DND-41 (cell line): Measurements from ENCODE around the gene ESYT2.

Experiments used
- ATAC-seq: fragments of 200-7000 bp; cut with Tn5 transposase; 3 replicates; pipeline ENCODE4 v1.9.1; 2021; ENCODE audit warnings: low read depth; ENCODE audit not compliant: insufficient read depth
- DNase-seq: peaks from one replicate; pipeline ENCODE4 v3.0.0-alpha.2; 2020
- H2AFZ ChIP-seq: 2 replicates; pipeline ENCODE4 v1.6.0; 2012; ENCODE audit warnings: low read depth, low read length
- H3K27ac ChIP-seq: 2 replicates; pipeline ENCODE4 v1.5.1; 2012; ENCODE audit warnings: low read length, inconsistent platforms
- H3K27me3 ChIP-seq: fragments of 200-600 bp; sonication (generic); 2 replicates; pipeline ENCODE4 v1.6.0; 2012; ENCODE audit warnings: low read length, mild to moderate bottlenecking, inconsistent platforms; ENCODE audit not compliant: insufficient read depth, poor library complexity
- H3K36me3 ChIP-seq: 2 replicates; pipeline ENCODE4 v1.5.1; 2012; ENCODE audit warnings: low read length, inconsistent platforms; ENCODE audit not compliant: insufficient read depth
- H3K4me1 ChIP-seq: 2 replicates; pipeline ENCODE4 v1.5.1; 2012; ENCODE audit warnings: mild to moderate bottlenecking, low read length; ENCODE audit not compliant: insufficient read depth
- H3K4me2 ChIP-seq: 2 replicates; pipeline ENCODE4 v1.6.0; 2012; ENCODE audit warnings: mild to moderate bottlenecking, moderate library complexity, low read length, inconsistent platforms; ENCODE audit not compliant: insufficient read depth
- H3K4me3 ChIP-seq, 2 experiments: fragments of 200-600 bp in 1 of 2; shearing (Covaris generic) in 1 of 2; 2 replicates each; pipeline ENCODE4 v1.5.1; 2012 to 2016; ENCODE audit warnings: inconsistent platforms in 2 of 2, low read length in 2 of 2, mild to moderate bottlenecking in 2 of 2, low read depth in 1 of 2, moderate library complexity in 1 of 2
- H3K79me2 ChIP-seq: 2 replicates; pipeline ENCODE4 v1.6.0; 2012; ENCODE audit warnings: low read length, inconsistent platforms; ENCODE audit not compliant: insufficient read depth
- H3K9ac ChIP-seq: 2 replicates; pipeline ENCODE4 v1.6.0; 2012; ENCODE audit warnings: low read depth, mild to moderate bottlenecking, inconsistent platforms, low read length, moderate library complexity
- H3K9me3 ChIP-seq: 2 replicates; pipeline ENCODE4 v1.5.1; 2012; ENCODE audit warnings: low read length, moderate library complexity, mild to moderate bottlenecking, inconsistent platforms; ENCODE audit not compliant: insufficient read depth, severe bottlenecking
- H4K20me1 ChIP-seq: 2 replicates; pipeline ENCODE4 v1.6.0; 2012; ENCODE audit warnings: low read length; ENCODE audit not compliant: insufficient read depth
- CTCF ChIP-seq: IDR thresholded peaks from 2 replicates; pipeline ENCODE4 v1.5.1; 2012; ENCODE audit warnings: borderline replicate concordance, low read length, moderate library complexity, mild to moderate bottlenecking; ENCODE audit not compliant: poor library complexity, severe bottlenecking; ENCODE audit errors: extremely low read depth
- EZH2 ChIP-seq: IDR thresholded peaks from 3 replicates; pipeline ENCODE4 v1.6.1; 2012; ENCODE audit warnings: borderline replicate concordance, low read depth, mild to moderate bottlenecking, moderate library complexity, low read length, inconsistent platforms; ENCODE audit not compliant: severe bottlenecking

Gene ESYT2

GRCh38 chr7:158735935-158736334, 93.4 kb downstream of the ESYT2 start:
- Histone ChIP-seq H2AFZ (no peak overlapping the region), H3K9me3 (no peaks in the 10 kb centered on the region), H3K4me3 (no peak overlapping the region), H3K4me1 (no peaks in the 10 kb centered on the region), H3K27ac (no peak overlapping the region), H3K4me2 (no peak overlapping the region), H4K20me1 (no peaks in the 10 kb centered on the region), H3K36me3 (peaks cover 87% of the 10 kb centered on the region), H3K9ac (no peak overlapping the region), H3K27me3 (no peaks in the 10 kb centered on the region), H3K79me2 (no peaks in the 10 kb centered on the region)
- DNase-seq (no peak), ATAC-seq (no peak)
- TF ChIP-seq CTCF = no peak
- TF ChIP-seq EZH2 = no peak

- peaks cover 87% of the 10 kb centered on the region for H3K36me3 ChIP-seq
- H4K20me1 ChIP-seq = no peaks in the 10 kb centered on the region
- H3K9me3 ChIP-seq = no peaks in the 10 kb centered on the region
- TF ChIP-seq EZH2 (no peak), CTCF (no peak)
- no peak overlapping the region for H3K4me3 ChIP-seq
- no peaks in the 10 kb centered on the region for H3K27me3 ChIP-seq
- no peak overlapping the region for H2AFZ ChIP-seq
- H3K27ac ChIP-seq = no peak overlapping the region
- no peaks in the 10 kb centered on the region for H3K4me1 ChIP-seq
- no peaks in the 10 kb centered on the region for H3K79me2 ChIP-seq
- no peak overlapping the region for H3K9ac ChIP-seq
- no peak for DNase-seq
- no peak for ATAC-seq
- no peak overlapping the region for H3K4me2 ChIP-seq
Observed at GRCh38 chr7:158734861-158735260, 94.4 kb downstream of the ESYT2 start.

- H2AFZ ChIP-seq = no peak overlapping the region
- H3K36me3 ChIP-seq = peaks cover 84% of the 10 kb centered on the region
- TF ChIP-seq CTCF = peak; percentile 30
- no peak for TF ChIP-seq EZH2
- H3K9ac ChIP-seq = no peak overlapping the region
- no peak overlapping the region for H3K27ac ChIP-seq
- ATAC-seq (no peak), DNase-seq (no peak)
- no peaks in the 10 kb centered on the region for H3K9me3 ChIP-seq
- H4K20me1 ChIP-seq = no peaks in the 10 kb centered on the region
- H3K4me1 ChIP-seq = no peaks in the 10 kb centered on the region
- H3K27me3 ChIP-seq = no peaks in the 10 kb centered on the region
- no peaks in the 10 kb centered on the region for H3K79me2 ChIP-seq
- no peak overlapping the region for H3K4me3 ChIP-seq
- H3K4me2 ChIP-seq = no peak overlapping the region
Observed at GRCh38 chr7:158733775-158734494, 95.4 kb downstream of the ESYT2 start.

- H3K27ac ChIP-seq = no peak overlapping the region
- no peak for ATAC-seq
Observed at GRCh38 chr7:158733220-158733519, 96.1 kb downstream of the ESYT2 start.

More at GRCh38 chr7:158733220-158733519, 96.1 kb downstream of the ESYT2 start:
- no peak overlapping the region for H3K4me2 ChIP-seq
- H4K20me1 ChIP-seq = no peaks in the 10 kb centered on the region
- H3K27me3 ChIP-seq = no peaks in the 10 kb centered on the region
- no peak for DNase-seq
- H3K4me1 ChIP-seq = no peaks in the 10 kb centered on the region
- no peaks in the 10 kb centered on the region for H3K79me2 ChIP-seq
- TF ChIP-seq EZH2 (no peak), CTCF (no peak)
- no peak overlapping the region for H3K4me3 ChIP-seq
- H3K9ac ChIP-seq = no peak overlapping the region
- H3K36me3 ChIP-seq = peaks cover 76% of the 10 kb centered on the region
- H2AFZ ChIP-seq = no peak overlapping the region
- H3K9me3 ChIP-seq = no peaks in the 10 kb centered on the region
